ENCODE data around the gene LAMA3. TPM values are rescaled to one million over a fixed set of nuclear protein-coding genes. Genes with fewer than 3 reads are reported as not detected.

Gene LAMA3
- total RNA-seq, 2 donors from 2014 or later = 5.6 to 6.7 TPM

- intact Hi-C loops (cut with DNase I) = no loop called here
- ATAC-seq = no peak
- DNase-seq = no peak
Observed at GRCh38 chr18:23746851-23747250, 57.6 kb downstream of the LAMA3 start.

GRCh38 chr18:23752363-23752762 lies 63.1 kb downstream of the LAMA3 start:
- no peak for DNase-seq
- intact Hi-C loops (cut with DNase I) = no loop called here
- no peak for ATAC-seq

GRCh38 chr18:23752796-23753195 lies 63.5 kb downstream of the LAMA3 start:
- intact Hi-C loops (cut with DNase I) = no loop called here
- DNase-seq (no peak), ATAC-seq (peak; percentile 57 to 89)

- ATAC-seq = no peak
- no peak for DNase-seq
- intact Hi-C loops (cut with DNase I) = no loop called here
Observed at GRCh38 chr18:23756590-23757436, 67.6 kb downstream of the LAMA3 start.

GRCh38 chr18:23757437-23757733 lies 68.1 kb downstream of the LAMA3 start:
- intact Hi-C loops (cut with DNase I) = no loop called here
- no peak for ATAC-seq
- no peak for DNase-seq

GRCh38 chr18:23758281-23758680 lies 69.0 kb downstream of the LAMA3 start:
- intact Hi-C loops (cut with DNase I) = no loop called here
- ATAC-seq (no peak), DNase-seq (no peak)

GRCh38 chr18:23761941-23762340 lies 72.7 kb downstream of the LAMA3 start:
- ATAC-seq (no peak), DNase-seq (no peak)
- intact Hi-C loops (cut with DNase I) = no loop called here

- ATAC-seq (no peak), DNase-seq (no peak)
- intact Hi-C loops (cut with DNase I) = no loop called here
Observed at GRCh38 chr18:23763343-23763742, 74.1 kb downstream of the LAMA3 start.

GRCh38 chr18:23765931-23766330 lies 76.7 kb downstream of the LAMA3 start:
- ATAC-seq (no peak), DNase-seq (no peak)
- intact Hi-C loops (cut with DNase I) = no loop called here

- intact Hi-C loops (cut with DNase I) = no loop called here
- no peak for ATAC-seq
- DNase-seq = no peak
Observed at GRCh38 chr18:23772327-23773024, 83.2 kb downstream of the LAMA3 start.

- intact Hi-C loops (cut with DNase I) = no loop called here
Observed at GRCh38 chr18:23776306-23776705, 87.1 kb downstream of the LAMA3 start.

GRCh38 chr18:23778828-23779227 lies 89.6 kb downstream of the LAMA3 start:
- ATAC-seq (no peak), DNase-seq (no peak)
- intact Hi-C loops (cut with DNase I) = no loop called here

More at GRCh38 chr18:23776306-23776705, 87.1 kb downstream of the LAMA3 start:
- ATAC-seq = no peak
- DNase-seq = no peak

- no peak for DNase-seq
- ATAC-seq = peak; percentile 57 to 83
- intact Hi-C loops (cut with DNase I) = no loop called here
Observed at GRCh38 chr18:23779696-23780303, 90.5 kb downstream of the LAMA3 start.

GRCh38 chr18:23784832-23785245 lies 95.6 kb downstream of the LAMA3 start:
- DNase-seq = no peak
- ATAC-seq = peak in 1 of 2 donors; percentile 73
- intact Hi-C loops (cut with DNase I) = no loop called here

GRCh38 chr18:23793051-23793450 lies 103.8 kb downstream of the LAMA3 start:
- intact Hi-C loops (cut with DNase I) = no loop called here
- ATAC-seq (no peak), DNase-seq (no peak)

- no peak for DNase-seq
- no peak for ATAC-seq
- intact Hi-C loops (cut with DNase I) = no loop called here
Observed at GRCh38 chr18:23793985-23794867, 105.0 kb downstream of the LAMA3 start.

GRCh38 chr18:23798249-23798648 lies 109.0 kb downstream of the LAMA3 start:
- DNase-seq (no peak), ATAC-seq (peak in 1 of 2 donors; percentile 78)

GRCh38 chr18:23798824-23799223 lies 109.6 kb downstream of the LAMA3 start:
- intact Hi-C loops (cut with DNase I) = no loop called here
- DNase-seq (no peak), ATAC-seq (peak in 1 of 2 donors; percentile 43)

More at GRCh38 chr18:23798249-23798648, 109.0 kb downstream of the LAMA3 start:
- intact Hi-C loops (cut with DNase I) = no loop called here

- intact Hi-C loops (cut with DNase I) = no loop called here
- no peak for DNase-seq
- ATAC-seq = no peak
Observed at GRCh38 chr18:23799540-23799939, 110.3 kb downstream of the LAMA3 start.

Data from left cardiac atrium (tissue), 4 donors.